ENCODE data around the gene CHCHD3.

Gene CHCHD3

GRCh38 chr7:132785870-132786269, 296.0 kb downstream of the CHCHD3 start:
- Histone ChIP-seq H3K27me3 (ENCODE audit: low read depth, low read length) (no peaks in the 10 kb centered on the region), H3K79me2 (ENCODE audit: low read length) (no peaks in the 10 kb centered on the region), H3K4me1 (ENCODE audit: low read length) (no peaks in the 10 kb centered on the region), H3K4me2 (ENCODE audit: low read length) (no peak overlapping the region), H3K9ac (ENCODE audit: low read length) (no peak overlapping the region), H3K27ac (ENCODE audit: low read length) (no peak overlapping the region), H4K20me1 (ENCODE audit: insufficient read depth, low read length) (no peaks in the 10 kb centered on the region), H3K4me3 (ENCODE audit: low read length) (no peak overlapping the region), H2AFZ (ENCODE audit: low read depth, low read length) (no peak overlapping the region), H3K36me3 (replicated peaks; ENCODE audit: low read depth, low read length) (peaks cover 8% of the 10 kb centered on the region), H3K9me3 (ENCODE audit: insufficient read depth, low read length) (no peaks in the 10 kb centered on the region)
- TF ChIP-seq EZH2phosphoT487 (IDR thresholded peaks at IDR 0.05; ENCODE audit: low read depth) = no peak
- no peak for TF ChIP-seq CTCF (IDR thresholded peaks at IDR 0.05; ENCODE audit: low read depth, low read length)

- Histone ChIP-seq H3K9ac (ENCODE audit: low read length) (no peak overlapping the region), H3K36me3 (replicated peaks; ENCODE audit: low read depth, low read length) (peaks cover 8% of the 10 kb centered on the region), H4K20me1 (ENCODE audit: insufficient read depth, low read length) (no peaks in the 10 kb centered on the region), H3K4me3 (ENCODE audit: low read length) (no peak overlapping the region), H3K9me3 (ENCODE audit: insufficient read depth, low read length) (no peaks in the 10 kb centered on the region), H3K4me2 (ENCODE audit: low read length) (no peak overlapping the region), H2AFZ (ENCODE audit: low read depth, low read length) (no peak overlapping the region), H3K27me3 (ENCODE audit: low read depth, low read length) (no peaks in the 10 kb centered on the region), H3K27ac (ENCODE audit: low read length) (no peak overlapping the region), H3K4me1 (ENCODE audit: low read length) (no peaks in the 10 kb centered on the region), H3K79me2 (ENCODE audit: low read length) (no peaks in the 10 kb centered on the region)
- TF ChIP-seq EZH2phosphoT487 (IDR thresholded peaks at IDR 0.05; ENCODE audit: low read depth) (no peak), CTCF (IDR thresholded peaks at IDR 0.05; ENCODE audit: low read depth, low read length) (no peak)
Measured at GRCh38 chr7:132784406-132784805, 297.5 kb downstream of the CHCHD3 start.

- no peak overlapping the region for H2AFZ ChIP-seq (ENCODE audit: low read depth, low read length)
- H4K20me1 ChIP-seq (ENCODE audit: insufficient read depth, low read length) = no peaks in the 10 kb centered on the region
- H3K4me2 ChIP-seq (ENCODE audit: low read length) = no peak overlapping the region
- no peak overlapping the region for H3K27ac ChIP-seq (ENCODE audit: low read length)
- no peaks in the 10 kb centered on the region for H3K27me3 ChIP-seq (ENCODE audit: low read depth, low read length)
- no peaks in the 10 kb centered on the region for H3K79me2 ChIP-seq (ENCODE audit: low read length)
- H3K4me3 ChIP-seq (ENCODE audit: low read length) = no peak overlapping the region
- no peaks in the 10 kb centered on the region for H3K4me1 ChIP-seq (ENCODE audit: low read length)
- H3K9me3 ChIP-seq (ENCODE audit: insufficient read depth, low read length) = no peaks in the 10 kb centered on the region
- H3K36me3 ChIP-seq (replicated peaks; ENCODE audit: low read depth, low read length) = peaks cover 8% of the 10 kb centered on the region
- no peak overlapping the region for H3K9ac ChIP-seq (ENCODE audit: low read length)
- no peak for TF ChIP-seq CTCF (IDR thresholded peaks at IDR 0.05; ENCODE audit: low read depth, low read length)
- no peak for TF ChIP-seq EZH2phosphoT487 (IDR thresholded peaks at IDR 0.05; ENCODE audit: low read depth)
Measured at GRCh38 chr7:132783824-132784223, 298.1 kb downstream of the CHCHD3 start.

GRCh38 chr7:132782777-132783640, 298.9 kb downstream of the CHCHD3 start:
- TF ChIP-seq EZH2phosphoT487 (IDR thresholded peaks at IDR 0.05; ENCODE audit: low read depth) (no peak), CTCF (IDR thresholded peaks at IDR 0.05; ENCODE audit: low read depth, low read length) (no peak)
- no peak overlapping the region for H3K27ac ChIP-seq (ENCODE audit: low read length)
- H3K27me3 ChIP-seq (ENCODE audit: low read depth, low read length) = no peaks in the 10 kb centered on the region
- H3K9me3 ChIP-seq (ENCODE audit: insufficient read depth, low read length) = no peaks in the 10 kb centered on the region
- no peak overlapping the region for H2AFZ ChIP-seq (ENCODE audit: low read depth, low read length)
- H3K36me3 ChIP-seq (replicated peaks; ENCODE audit: low read depth, low read length) = peaks cover 8% of the 10 kb centered on the region
- no peaks in the 10 kb centered on the region for H4K20me1 ChIP-seq (ENCODE audit: insufficient read depth, low read length)
- H3K79me2 ChIP-seq (ENCODE audit: low read length) = no peaks in the 10 kb centered on the region
- H3K4me2 ChIP-seq (ENCODE audit: low read length) = no peak overlapping the region
- H3K4me1 ChIP-seq (ENCODE audit: low read length) = no peaks in the 10 kb centered on the region
- no peak overlapping the region for H3K9ac ChIP-seq (ENCODE audit: low read length)
- no peak overlapping the region for H3K4me3 ChIP-seq (ENCODE audit: low read length)
